OCI-LY3 (cell line): ENCODE measurements around the gene CDC14A.

ENCODE experiments used
- H2AFZ ChIP-seq: fragments of 200-600, 300-600 bp; shearing (Covaris generic); 2 replicates; pipeline ENCODE4 v1.6.0; 2014; ENCODE audit warnings: antibody characterized with exemption, low read depth, low read length
- H3K27ac ChIP-seq: fragments of 200-600, 300-600 bp; sonication (generic); 2 replicates; pipeline ENCODE4 v1.5.1; 2014; ENCODE audit warnings: mild to moderate bottlenecking, low read length, moderate library complexity, mixed read lengths
- H3K27me3 ChIP-seq: fragments of 200-600, 300-600 bp; sonication (generic); 2 replicates; pipeline ENCODE4 v1.6.1; 2014; ENCODE audit warnings: low read depth, low read length, mixed read lengths
- H3K36me3 ChIP-seq: fragments of 200-600, 300-600 bp; sonication (generic); replicated peaks from 2 replicates; pipeline ENCODE3; 2014; ENCODE audit warnings: low read depth, low read length, mixed read lengths
- H3K4me1 ChIP-seq: fragments of 300-600, 200-600 bp; sonication (generic); 2 replicates; pipeline ENCODE4 v1.6.1; 2014; ENCODE audit warnings: low read length, mixed read lengths
- H3K4me2 ChIP-seq: fragments of 200-600, 300-600 bp; sonication (generic); 2 replicates; pipeline ENCODE4 v1.6.1; 2014; ENCODE audit warnings: low read length, mixed read lengths
- H3K4me3 ChIP-seq: fragments of 300-600, 200-600 bp; sonication (generic); 2 replicates; pipeline ENCODE4 v1.5.1; 2014; ENCODE audit warnings: antibody characterized with exemption, mild to moderate bottlenecking, low read length, moderate library complexity
- H3K79me2 ChIP-seq: fragments of 300-600, 200-600 bp; shearing (Covaris generic); 2 replicates; pipeline ENCODE4 v1.6.1; 2014; ENCODE audit warnings: mild to moderate bottlenecking, low read length, mixed read lengths
- H3K9ac ChIP-seq: fragments of 300-600, 200-600 bp; shearing (Covaris generic); 2 replicates; pipeline ENCODE4 v1.6.0; 2014; ENCODE audit warnings: mild to moderate bottlenecking, low read length, moderate library complexity
- H3K9me3 ChIP-seq: fragments of 200-600, 300-600 bp; shearing (Covaris generic); 2 replicates; pipeline ENCODE4 v1.6.1; 2014; ENCODE audit warnings: low read length, mixed read lengths; ENCODE audit not compliant: insufficient read depth
- H4K20me1 ChIP-seq: fragments of 200-600, 300-600 bp; sonication (generic); 2 replicates; pipeline ENCODE4 v1.6.1; 2016; ENCODE audit warnings: low read length, mixed read lengths; ENCODE audit not compliant: insufficient read depth
- EZH2phosphoT487 ChIP-seq: fragments of 200-600 bp; shearing (Covaris generic); IDR thresholded peaks from 2 replicates; pipeline ENCODE4 v1.6.1; 2018; ENCODE audit warnings: antibody characterized with exemption, mixed run types, low read depth
- TF ChIP-seq, protein P1 (sequence below): fragments of 200-600, 300-600 bp; sonication (generic); IDR thresholded peaks from 2 replicates; pipeline ENCODE4 v1.5.1; 2014; ENCODE audit warnings: antibody characterized with exemption, low read length, low read depth

The CDC14A gene

DNA sequence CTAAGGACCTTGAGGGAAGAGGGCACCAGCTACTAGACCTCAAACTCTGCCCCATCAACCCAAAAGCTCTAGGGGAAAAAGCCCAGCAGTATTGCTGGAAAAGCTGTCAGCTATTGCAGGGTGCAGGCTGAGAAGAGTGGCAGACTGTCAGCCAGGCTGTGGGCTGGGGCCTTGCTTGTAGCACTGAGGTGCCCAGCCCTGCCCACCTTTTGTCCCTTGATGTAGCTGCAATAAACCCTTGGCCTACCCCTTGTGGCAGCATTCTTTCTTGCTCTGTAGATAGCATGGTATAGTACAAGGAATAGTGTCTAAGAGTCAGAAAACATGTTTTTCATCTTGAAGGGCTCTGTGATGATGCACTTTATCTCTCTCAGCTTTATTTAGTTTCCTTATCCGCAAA, 39.4 kb downstream of the CDC14A start:
- Histone ChIP-seq H3K27me3 (no peaks in the 10 kb centered on the region), H2AFZ (no peak overlapping the region), H4K20me1 (no peaks in the 10 kb centered on the region), H3K9ac (no peak overlapping the region), H3K4me1 (no peaks in the 10 kb centered on the region), H3K9me3 (no peaks in the 10 kb centered on the region), H3K27ac (no peak overlapping the region), H3K36me3 (no peaks in the 10 kb centered on the region), H3K4me2 (no peak overlapping the region), H3K79me2 (no peaks in the 10 kb centered on the region), H3K4me3 (no peak overlapping the region)
- TF ChIP-seq EZH2phosphoT487 = no peak
- TF ChIP-seq, protein P1, sequence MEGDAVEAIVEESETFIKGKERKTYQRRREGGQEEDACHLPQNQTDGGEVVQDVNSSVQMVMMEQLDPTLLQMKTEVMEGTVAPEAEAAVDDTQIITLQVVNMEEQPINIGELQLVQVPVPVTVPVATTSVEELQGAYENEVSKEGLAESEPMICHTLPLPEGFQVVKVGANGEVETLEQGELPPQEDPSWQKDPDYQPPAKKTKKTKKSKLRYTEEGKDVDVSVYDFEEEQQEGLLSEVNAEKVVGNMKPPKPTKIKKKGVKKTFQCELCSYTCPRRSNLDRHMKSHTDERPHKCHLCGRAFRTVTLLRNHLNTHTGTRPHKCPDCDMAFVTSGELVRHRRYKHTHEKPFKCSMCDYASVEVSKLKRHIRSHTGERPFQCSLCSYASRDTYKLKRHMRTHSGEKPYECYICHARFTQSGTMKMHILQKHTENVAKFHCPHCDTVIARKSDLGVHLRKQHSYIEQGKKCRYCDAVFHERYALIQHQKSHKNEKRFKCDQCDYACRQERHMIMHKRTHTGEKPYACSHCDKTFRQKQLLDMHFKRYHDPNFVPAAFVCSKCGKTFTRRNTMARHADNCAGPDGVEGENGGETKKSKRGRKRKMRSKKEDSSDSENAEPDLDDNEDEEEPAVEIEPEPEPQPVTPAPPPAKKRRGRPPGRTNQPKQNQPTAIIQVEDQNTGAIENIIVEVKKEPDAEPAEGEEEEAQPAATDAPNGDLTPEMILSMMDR = no peak

DNA sequence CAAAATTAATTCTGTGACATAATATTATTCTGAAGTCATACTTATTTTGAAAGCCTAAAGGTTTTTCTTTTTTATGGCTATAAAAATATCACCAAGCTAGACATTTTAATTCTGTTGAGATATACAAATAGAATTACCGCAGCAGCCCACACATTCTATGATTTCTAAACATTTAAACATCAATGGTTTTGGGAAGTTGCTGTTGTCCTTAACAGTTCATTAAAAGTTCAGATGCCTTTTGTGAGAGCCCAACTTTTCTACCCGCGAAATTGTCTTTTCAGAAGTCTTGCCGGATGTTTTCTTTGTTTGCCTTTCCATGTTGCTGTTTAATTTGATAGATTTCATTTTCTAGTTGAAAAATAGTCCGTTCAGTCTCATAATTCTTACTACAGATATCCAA, 40.5 kb downstream of the CDC14A start:
- no peak overlapping the region for H2AFZ ChIP-seq
- no peaks in the 10 kb centered on the region for H4K20me1 ChIP-seq
- no peak overlapping the region for H3K4me3 ChIP-seq
- no peaks in the 10 kb centered on the region for H3K27me3 ChIP-seq
- no peak for TF ChIP-seq EZH2phosphoT487
- TF ChIP-seq, protein P1 = no peak
- no peaks in the 10 kb centered on the region for H3K36me3 ChIP-seq
- no peak overlapping the region for H3K27ac ChIP-seq
- no peak overlapping the region for H3K9ac ChIP-seq
- H3K9me3 ChIP-seq = no peaks in the 10 kb centered on the region
- H3K4me2 ChIP-seq = no peak overlapping the region
- no peaks in the 10 kb centered on the region for H3K79me2 ChIP-seq
- no peaks in the 10 kb centered on the region for H3K4me1 ChIP-seq

- H3K4me2 ChIP-seq = no peak overlapping the region
- no peak overlapping the region for H3K9ac ChIP-seq
- H3K4me1 ChIP-seq = no peaks in the 10 kb centered on the region
- TF ChIP-seq, protein P1 = no peak
- TF ChIP-seq EZH2phosphoT487 = no peak
- H3K27me3 ChIP-seq = no peaks in the 10 kb centered on the region
- no peak overlapping the region for H3K4me3 ChIP-seq
- H3K9me3 ChIP-seq = no peaks in the 10 kb centered on the region
- H3K79me2 ChIP-seq = no peaks in the 10 kb centered on the region
- no peaks in the 10 kb centered on the region for H3K36me3 ChIP-seq
- no peak overlapping the region for H2AFZ ChIP-seq
- no peak overlapping the region for H3K27ac ChIP-seq
- no peaks in the 10 kb centered on the region for H4K20me1 ChIP-seq
These were observed 42.0 kb downstream of the CDC14A start for GRCh38 chr1:100394285-100394684.

DNA sequence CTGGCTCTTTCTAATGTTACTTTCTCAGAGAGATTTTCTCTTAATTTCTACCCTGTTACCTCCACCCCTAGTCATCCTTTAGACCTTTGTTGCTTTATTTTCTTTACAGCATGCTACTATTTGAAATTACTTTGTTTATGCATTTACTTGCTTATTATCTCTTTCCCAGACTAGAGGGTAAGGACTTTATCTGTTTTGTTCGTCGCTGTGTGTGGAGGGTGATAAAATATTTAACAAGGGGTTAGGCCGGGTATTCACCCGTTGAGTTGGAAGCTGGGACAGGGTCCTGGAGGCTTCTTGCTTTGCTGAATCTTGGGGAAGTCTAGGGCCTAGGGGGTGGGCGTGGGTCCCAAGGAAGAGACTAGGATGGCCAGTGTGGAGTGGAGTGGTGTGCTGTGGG, 43.6 kb downstream of the CDC14A start:
- no peak overlapping the region for H3K9ac ChIP-seq
- no peak for TF ChIP-seq EZH2phosphoT487
- TF ChIP-seq, protein P1 = no peak
- no peaks in the 10 kb centered on the region for H3K27me3 ChIP-seq
- no peaks in the 10 kb centered on the region for H3K9me3 ChIP-seq
- H3K36me3 ChIP-seq = no peaks in the 10 kb centered on the region
- no peak overlapping the region for H3K27ac ChIP-seq
- no peaks in the 10 kb centered on the region for H3K79me2 ChIP-seq
- no peak overlapping the region for H3K4me3 ChIP-seq
- H4K20me1 ChIP-seq = no peaks in the 10 kb centered on the region
- H3K4me1 ChIP-seq = peaks cover 6% of the 10 kb centered on the region
- no peak overlapping the region for H2AFZ ChIP-seq
- H3K4me2 ChIP-seq = no peak overlapping the region
